ENCODE results near the gene KISS1. TPM values are rescaled to one million over a fixed set of nuclear protein-coding genes. Genes with fewer than 3 reads are reported as not detected.

KISS1 gene
- total RNA-seq, 1 donor from 2014 or later: not detected

DNA sequence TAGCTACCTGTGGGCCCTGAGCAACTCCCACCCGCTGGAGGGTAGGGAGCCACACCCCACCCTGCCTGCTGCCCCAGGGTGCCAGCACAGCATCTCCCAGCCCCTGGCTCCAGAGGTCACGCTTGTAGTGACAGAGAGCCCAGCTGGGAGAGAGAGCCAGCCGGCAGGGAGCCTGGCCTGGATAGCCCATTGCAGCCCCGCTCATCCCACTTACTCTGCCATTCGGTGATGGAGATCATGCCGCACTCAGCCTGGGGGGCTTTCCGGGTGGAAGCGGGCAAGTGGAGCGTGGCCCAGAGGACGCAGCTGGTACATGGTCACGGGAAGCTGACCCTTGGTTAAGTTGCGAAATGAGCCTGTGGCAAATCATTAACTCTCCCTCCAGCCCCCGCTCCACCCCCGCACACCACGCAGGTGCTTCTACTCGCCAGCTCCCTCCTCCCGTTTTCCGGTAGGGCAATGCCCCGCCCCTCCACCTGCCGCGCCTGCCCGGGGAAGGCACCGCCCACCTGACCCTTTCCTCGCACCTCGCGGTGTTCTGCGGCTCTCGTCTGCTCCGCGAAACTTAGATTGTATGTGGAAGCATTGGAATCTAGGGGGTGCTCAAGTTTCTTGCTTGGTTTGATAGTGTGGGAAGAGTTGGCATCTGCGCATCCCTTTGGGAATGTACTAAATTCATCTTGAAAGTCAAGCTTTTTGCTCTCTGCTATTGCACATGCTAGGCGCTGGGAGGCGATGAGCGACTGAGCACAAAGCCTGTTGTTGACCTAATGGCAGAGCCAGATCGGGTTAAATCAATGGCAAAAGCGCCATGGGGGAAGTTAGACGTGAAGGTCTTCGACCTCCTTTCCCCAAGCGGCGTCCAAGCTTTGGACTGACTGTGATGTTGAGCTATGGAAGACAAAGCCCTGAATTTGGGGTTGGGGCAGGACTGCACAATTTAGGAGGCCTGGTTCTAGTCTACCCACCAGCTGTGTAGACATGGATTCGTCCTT lies 17.7 kb upstream of the KISS1 start, which contains the start of gene GOLT1A:
GOLT1A (minus strand) TSS at position 321 of the 995 bp plus-strand sequence; CDS start at position 239, 82 bp downstream.
- H3K27ac Mint-ChIP-seq: no peak within 1 kb of the TSS
- peak within 1 kb of the TSS; percentile 9 for H3K4me3 Mint-ChIP-seq (ENCODE audit: low read depth)
- peak; percentile 20 for DNase-seq (ENCODE audit: low spot score)
- peaks cover 4% of the 10 kb centered on the region for H3K4me1 Mint-ChIP-seq (ENCODE audit: low read depth)
- H3K9me3 Mint-ChIP-seq: no peaks in the 10 kb centered on the region
- no peaks in the 10 kb centered on the region for H3K36me3 Mint-ChIP-seq (ENCODE audit: low read depth)
- peaks cover 12% of the 10 kb centered on the region for H3K27me3 Mint-ChIP-seq (ENCODE audit: low read depth)
- intact Hi-C loops (cut with micrococcal nuclease): loop anchor here (1.0 kb wide), 1 partner anchor 149 kb away; no protein-coding TSS in a partner anchor

- H3K9me3 Mint-ChIP-seq: no peaks in the 10 kb centered on the region
- peaks cover 11% of the 10 kb centered on the region for H3K27me3 Mint-ChIP-seq (ENCODE audit: low read depth)
- DNase-seq (ENCODE audit: low spot score): no peak
- H3K27ac Mint-ChIP-seq: no peak overlapping the region
- no peak overlapping the region for H3K4me3 Mint-ChIP-seq (ENCODE audit: low read depth)
- no peaks in the 10 kb centered on the region for H3K36me3 Mint-ChIP-seq (ENCODE audit: low read depth)
- intact Hi-C loops (cut with micrococcal nuclease): no loop called here
- H3K4me1 Mint-ChIP-seq (ENCODE audit: low read depth): peaks cover 4% of the 10 kb centered on the region
These were observed 16.4 kb upstream of the KISS1 start for GRCh38 chr1:204212715-204213114.

GRCh38 chr1:204211046-204211445 lies 14.8 kb upstream of the KISS1 start:
- Mint-ChIP-seq H3K36me3 (ENCODE audit: low read depth) (no peaks in the 10 kb centered on the region), H3K27me3 (ENCODE audit: low read depth) (peaks cover 19% of the 10 kb centered on the region), H3K4me1 (ENCODE audit: low read depth) (peaks cover 8% of the 10 kb centered on the region), H3K4me3 (ENCODE audit: low read depth) (no peak overlapping the region), H3K27ac (no peak overlapping the region), H3K9me3 (no peaks in the 10 kb centered on the region)
- intact Hi-C loops (cut with micrococcal nuclease): no loop called here
- no peak for DNase-seq (ENCODE audit: low spot score)

DNA sequence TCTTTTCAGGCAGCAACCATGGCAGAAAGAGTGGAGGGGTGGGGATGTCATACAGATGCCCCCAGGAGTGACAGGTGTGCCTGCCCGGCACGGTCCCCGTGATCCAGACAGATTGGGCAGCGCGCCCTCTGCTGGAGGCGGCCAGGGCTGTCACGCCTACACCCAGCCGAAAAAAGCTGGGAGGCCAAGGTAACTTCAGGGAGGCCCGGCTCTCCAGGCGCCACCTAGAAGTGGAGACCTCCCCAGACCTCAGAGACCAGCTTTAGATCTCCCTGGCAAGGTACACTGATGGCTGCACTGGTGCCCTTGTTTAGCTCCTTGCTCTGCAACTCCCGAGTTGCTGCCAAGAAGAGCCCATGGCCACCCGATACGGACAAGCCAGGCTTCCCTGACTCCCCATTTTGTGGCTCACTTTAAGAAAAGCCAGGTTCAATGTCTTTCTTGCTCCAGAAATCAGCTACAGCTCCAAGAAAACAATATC lies 10.9 kb upstream of the KISS1 start:
- peaks cover 4% of the 10 kb centered on the region for H3K4me1 Mint-ChIP-seq (ENCODE audit: low read depth)
- no peak overlapping the region for H3K4me3 Mint-ChIP-seq (ENCODE audit: low read depth)
- peak; percentile 54 for DNase-seq (ENCODE audit: low spot score)
- no peak overlapping the region for H3K27ac Mint-ChIP-seq
- H3K9me3 Mint-ChIP-seq: no peaks in the 10 kb centered on the region
- intact Hi-C loops (cut with micrococcal nuclease): loop anchor here (1.0 to 2.0 kb wide), 2 partner anchors 45 to 156 kb away; no protein-coding TSS in a partner anchor
- H3K27me3 Mint-ChIP-seq (ENCODE audit: low read depth): peaks cover 30% of the 10 kb centered on the region
- H3K36me3 Mint-ChIP-seq (ENCODE audit: low read depth): no peaks in the 10 kb centered on the region

DNA sequence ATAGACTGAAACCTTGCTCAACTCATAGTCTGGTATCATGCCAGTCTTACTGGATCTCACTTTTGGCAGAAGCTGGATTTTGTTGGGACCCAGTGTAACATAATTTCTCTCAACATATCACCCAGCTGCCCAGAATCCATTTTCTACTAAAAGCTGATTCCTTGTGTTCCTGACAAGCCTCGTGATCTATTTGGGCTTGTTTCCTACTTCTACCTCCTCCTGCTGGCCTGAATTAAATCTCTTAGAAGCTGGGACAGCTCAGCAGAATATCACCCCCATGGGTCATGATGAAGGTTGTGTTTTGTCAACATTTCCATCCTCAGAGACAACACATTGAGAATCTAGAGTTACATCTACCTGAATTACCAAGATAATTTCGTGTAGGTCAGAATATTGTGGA lies 9.8 kb upstream of the KISS1 start:
- H3K27ac Mint-ChIP-seq: no peak overlapping the region
- DNase-seq (ENCODE audit: low spot score): no peak
- H3K27me3 Mint-ChIP-seq (ENCODE audit: low read depth): peaks cover 31% of the 10 kb centered on the region

GRCh38 chr1:204205486-204205885 lies 9.2 kb upstream of the KISS1 start:
- Mint-ChIP-seq H3K27ac (no peak overlapping the region), H3K27me3 (ENCODE audit: low read depth) (peaks cover 31% of the 10 kb centered on the region), H3K4me3 (ENCODE audit: low read depth) (no peak overlapping the region), H3K36me3 (ENCODE audit: low read depth) (no peaks in the 10 kb centered on the region), H3K4me1 (ENCODE audit: low read depth) (peaks cover 4% of the 10 kb centered on the region), H3K9me3 (no peaks in the 10 kb centered on the region)
- intact Hi-C loops (cut with micrococcal nuclease): no loop called here
- no peak for DNase-seq (ENCODE audit: low spot score)

More for the DNA sequence above, 9.8 kb upstream of the KISS1 start:
- H3K4me1 Mint-ChIP-seq (ENCODE audit: low read depth): peaks cover 4% of the 10 kb centered on the region
- H3K9me3 Mint-ChIP-seq: no peaks in the 10 kb centered on the region
- intact Hi-C loops (cut with micrococcal nuclease): loop anchor here (2.0 kb wide), 1 partner anchor 157 kb away; no protein-coding TSS in a partner anchor
- no peaks in the 10 kb centered on the region for H3K36me3 Mint-ChIP-seq (ENCODE audit: low read depth)
- H3K4me3 Mint-ChIP-seq (ENCODE audit: low read depth): no peak overlapping the region

DNA sequence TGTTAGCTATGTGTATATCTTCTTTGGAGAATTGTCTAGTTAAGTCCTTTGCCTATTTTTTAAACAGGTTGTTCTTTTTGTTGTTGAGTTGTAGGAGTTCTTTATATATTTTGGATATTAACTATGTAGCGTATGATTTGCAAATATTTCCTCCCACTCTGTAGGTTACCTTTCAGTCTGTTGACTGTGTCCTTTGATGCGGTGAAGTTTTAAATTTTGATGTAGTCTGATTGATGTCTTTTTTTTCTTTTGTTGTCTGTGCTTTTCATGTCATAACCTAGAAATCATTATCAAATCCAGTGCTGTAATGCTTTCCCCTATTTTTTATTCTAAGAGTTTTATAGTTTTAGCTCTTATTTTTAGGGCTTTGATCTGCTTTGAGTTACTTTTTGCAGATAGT lies 8.7 kb upstream of the KISS1 start:
- Mint-ChIP-seq H3K36me3 (ENCODE audit: low read depth) (no peaks in the 10 kb centered on the region), H3K4me1 (ENCODE audit: low read depth) (peaks cover 4% of the 10 kb centered on the region), H3K27ac (no peak overlapping the region), H3K9me3 (no peaks in the 10 kb centered on the region), H3K27me3 (ENCODE audit: low read depth) (peaks cover 29% of the 10 kb centered on the region), H3K4me3 (ENCODE audit: low read depth) (no peak overlapping the region)
- intact Hi-C loops (cut with micrococcal nuclease): no loop called here
- DNase-seq (ENCODE audit: low spot score): no peak

GRCh38 chr1:204203206-204203767 lies 7.0 kb upstream of the KISS1 start:
- DNase-seq (ENCODE audit: low spot score): no peak
- no peaks in the 10 kb centered on the region for H3K9me3 Mint-ChIP-seq
- no peak overlapping the region for H3K4me3 Mint-ChIP-seq (ENCODE audit: low read depth)
- intact Hi-C loops (cut with micrococcal nuclease): no loop called here
- peaks cover 4% of the 10 kb centered on the region for H3K4me1 Mint-ChIP-seq (ENCODE audit: low read depth)
- H3K27me3 Mint-ChIP-seq (ENCODE audit: low read depth): peaks cover 28% of the 10 kb centered on the region
- no peaks in the 10 kb centered on the region for H3K36me3 Mint-ChIP-seq (ENCODE audit: low read depth)
- H3K27ac Mint-ChIP-seq: no peak overlapping the region

GRCh38 chr1:204202481-204202880 lies 6.2 kb upstream of the KISS1 start:
- H3K27me3 Mint-ChIP-seq (ENCODE audit: low read depth): peaks cover 26% of the 10 kb centered on the region
- peaks cover 4% of the 10 kb centered on the region for H3K4me1 Mint-ChIP-seq (ENCODE audit: low read depth)
- no peak overlapping the region for H3K27ac Mint-ChIP-seq
- no peak for DNase-seq (ENCODE audit: low spot score)
- H3K9me3 Mint-ChIP-seq: no peaks in the 10 kb centered on the region
- no peak overlapping the region for H3K4me3 Mint-ChIP-seq (ENCODE audit: low read depth)
- intact Hi-C loops (cut with micrococcal nuclease): no loop called here
- H3K36me3 Mint-ChIP-seq (ENCODE audit: low read depth): no peaks in the 10 kb centered on the region

DNA sequence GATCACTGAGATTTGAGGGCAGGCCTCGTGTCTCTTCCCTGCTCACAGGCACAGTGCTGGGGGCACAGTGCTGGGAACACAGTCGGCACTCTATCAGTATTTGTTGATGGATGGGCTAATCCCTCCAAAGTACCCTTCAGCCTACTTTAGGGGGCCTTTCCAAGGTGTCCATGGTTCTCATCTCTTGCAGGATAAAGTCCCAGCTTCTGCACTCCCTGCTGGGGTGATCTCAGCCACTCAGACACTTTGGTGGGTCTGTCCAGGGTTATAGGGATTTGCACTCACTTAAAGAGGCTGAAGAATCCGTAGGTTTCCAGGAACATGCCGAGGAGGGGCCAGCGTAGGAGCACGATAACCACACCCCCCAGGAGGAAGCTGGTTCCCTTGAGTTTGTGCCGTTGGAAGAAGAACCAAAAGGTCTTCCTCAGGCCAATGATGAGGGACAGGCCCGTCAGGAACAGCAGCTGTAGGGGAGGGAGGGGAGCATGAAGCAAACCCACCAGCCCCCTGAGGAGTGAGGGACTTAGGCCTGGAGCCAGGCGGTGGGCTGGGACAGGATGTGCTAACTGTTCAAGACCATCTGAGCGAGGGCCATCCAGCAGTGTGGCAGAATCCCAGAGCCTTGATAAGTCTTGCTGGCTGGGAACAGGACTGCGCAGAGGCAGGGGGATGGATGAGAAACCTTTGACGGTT lies 5.2 kb upstream of the KISS1 start:
- H3K27me3 Mint-ChIP-seq (ENCODE audit: low read depth): peaks cover 20% of the 10 kb centered on the region
- DNase-seq (ENCODE audit: low spot score): no peak
- no peak overlapping the region for H3K4me3 Mint-ChIP-seq (ENCODE audit: low read depth)
- H3K9me3 Mint-ChIP-seq: no peaks in the 10 kb centered on the region
- H3K36me3 Mint-ChIP-seq (ENCODE audit: low read depth): no peaks in the 10 kb centered on the region
- H3K4me1 Mint-ChIP-seq (ENCODE audit: low read depth): no peaks in the 10 kb centered on the region
- no peak overlapping the region for H3K27ac Mint-ChIP-seq
- intact Hi-C loops (cut with micrococcal nuclease): no loop called here

DNA sequence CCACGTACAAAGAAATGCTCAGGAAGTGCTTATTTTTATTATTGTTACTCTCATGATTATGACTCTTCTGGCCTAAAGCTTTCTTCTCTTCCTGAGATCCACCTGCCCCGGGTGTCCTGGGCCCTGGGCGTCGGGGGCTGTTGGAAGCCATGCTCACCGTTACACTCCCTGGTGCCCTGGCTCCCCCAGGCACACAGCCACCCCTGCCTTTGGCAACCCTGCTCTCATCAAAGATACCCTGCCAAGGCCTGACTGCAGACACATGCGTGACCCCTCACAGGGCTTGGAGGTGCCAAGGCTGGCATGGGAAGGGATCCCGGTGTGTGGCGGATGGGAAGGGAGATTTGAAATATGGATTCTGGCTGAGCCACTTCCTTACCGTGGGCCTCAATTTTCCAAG lies 3.3 kb upstream of the KISS1 start:
- intact Hi-C loops (cut with micrococcal nuclease): no loop called here
- H3K4me1 Mint-ChIP-seq (ENCODE audit: low read depth): no peaks in the 10 kb centered on the region
- H3K36me3 Mint-ChIP-seq (ENCODE audit: low read depth): no peaks in the 10 kb centered on the region
- no peak for DNase-seq (ENCODE audit: low spot score)
- H3K4me3 Mint-ChIP-seq (ENCODE audit: low read depth): no peak overlapping the region
- no peaks in the 10 kb centered on the region for H3K9me3 Mint-ChIP-seq
- no peak overlapping the region for H3K27ac Mint-ChIP-seq
- peaks cover 11% of the 10 kb centered on the region for H3K27me3 Mint-ChIP-seq (ENCODE audit: low read depth)

All from activated T-helper 2 cell treated with anti-CD3 and anti-CD28 coated beads, Interferon-gamma antibody, Interleukin-2, Interleukin-4, amounts not matched to agents 10 μg/mL and 5 μg/mL and 100 μg/mL, durations not matched to agents 14 hours and 24 hours and 36 hours (primary cell).